Mesendoderm (in vitro differentiated cells): Measurements from ENCODE around the gene CYP26C1. TPM values are rescaled to one million over a fixed set of nuclear protein-coding genes. Genes with fewer than 3 reads are reported as not detected.
A peak's percentile ranks its signal among the peaks of the same experiment; 100 is the strongest.

Experiments
- DNase-seq: peaks from one replicate; pipeline ENCODE4 v3.0.0; 2013
- H2AK5ac ChIP-seq: 2 replicates; pipeline ENCODE4 v1.6.1; 2013; ENCODE audit warnings: low read length, inconsistent platforms
- H2BK120ac ChIP-seq: 2 replicates; pipeline ENCODE4 v1.6.1; 2013; ENCODE audit warnings: low read depth, mild to moderate bottlenecking, low read length, moderate library complexity, mixed read lengths
- H2BK15ac ChIP-seq: replicated peaks from 2 replicates; pipeline ENCODE4 v1.6.1; 2013; ENCODE audit warnings: low read depth, mild to moderate bottlenecking, moderate library complexity
- H2BK5ac ChIP-seq: 2 replicates; pipeline ENCODE4 v1.6.1; 2013; ENCODE audit warnings: low read length, inconsistent platforms
- H3K18ac ChIP-seq: 2 replicates; pipeline ENCODE4 v1.6.1; 2013; ENCODE audit warnings: mild to moderate bottlenecking, low read length, mixed read lengths
- H3K23ac ChIP-seq: one replicate; pipeline ENCODE4 v1.6.1; 2013; ENCODE audit warnings: low read length
- H3K27ac ChIP-seq: 2 replicates; pipeline ENCODE4 v1.5.1; 2013; ENCODE audit warnings: low read depth, mild to moderate bottlenecking, inconsistent platforms, low read length, moderate library complexity
- H3K27me3 ChIP-seq: 2 replicates; pipeline ENCODE4 v1.6.1; 2013; ENCODE audit warnings: low read length, control low read depth, mild to moderate bottlenecking, inconsistent platforms; ENCODE audit not compliant: insufficient read depth, poor library complexity
- H3K36me3 ChIP-seq: 2 replicates; pipeline ENCODE4 v1.6.1; 2013; ENCODE audit warnings: low read length, inconsistent platforms; ENCODE audit not compliant: control insufficient read depth, insufficient read depth
- H3K4ac ChIP-seq: one replicate; pipeline ENCODE4 v1.6.1; 2013; ENCODE audit warnings: low read depth, mild to moderate bottlenecking, low read length, moderate library complexity
- H3K4me1 ChIP-seq: 2 replicates; pipeline ENCODE4 v1.6.1; 2013; ENCODE audit warnings: low read depth, low read length, inconsistent platforms; ENCODE audit not compliant: control insufficient read depth
- H3K4me2 ChIP-seq: 2 replicates; pipeline ENCODE4 v1.6.1; 2013; ENCODE audit warnings: low read length
- H3K4me3 ChIP-seq: 2 replicates; pipeline ENCODE4 v1.5.1; 2013; ENCODE audit warnings: mild to moderate bottlenecking, low read length
- H3K56ac ChIP-seq: one replicate; pipeline ENCODE4 v1.6.1; 2013; ENCODE audit warnings: low read length
- H3K79me1 ChIP-seq: 2 replicates; pipeline ENCODE4 v1.6.1; 2013; ENCODE audit warnings: low read length, inconsistent platforms
- H3K79me2 ChIP-seq: 2 replicates; pipeline ENCODE4 v1.6.1; 2013; ENCODE audit warnings: mild to moderate bottlenecking, low read length; ENCODE audit not compliant: control insufficient read depth, insufficient read depth
- H3K9ac ChIP-seq: 2 replicates; pipeline ENCODE4 v1.6.1; 2013; ENCODE audit warnings: low read length, inconsistent platforms
- H4K5ac ChIP-seq: one replicate; pipeline ENCODE4 v1.6.1; 2013; ENCODE audit warnings: low read length
- H4K8ac ChIP-seq: one replicate; pipeline ENCODE4 v1.6.1; 2013; ENCODE audit warnings: low read depth, mild to moderate bottlenecking, control low read depth, low read length, moderate library complexity
- WGBS: extraction: QIAGEN DNeasy Blood & Tissue Kit; methylation state at CpG from one replicate; pipeline ENCODE4 v1.1.7; 2013; ENCODE audit warnings: low lambda C conversion rate, missing lambda C conversion rate; ENCODE audit not compliant: insufficient coverage; ENCODE audit errors: extremely low coverage; 5-methylcytosine and 5-hydroxymethylcytosine counted together
- polyA plus RNA-seq, 2 experiments: library from polyadenylated mRNA; stranded (reverse); fragments of 200-250 nt; gene quantifications; one replicate each; pipeline ENCODE4 v1.2.3, GENCODE V29; 2013

The CYP26C1 gene, protein sequence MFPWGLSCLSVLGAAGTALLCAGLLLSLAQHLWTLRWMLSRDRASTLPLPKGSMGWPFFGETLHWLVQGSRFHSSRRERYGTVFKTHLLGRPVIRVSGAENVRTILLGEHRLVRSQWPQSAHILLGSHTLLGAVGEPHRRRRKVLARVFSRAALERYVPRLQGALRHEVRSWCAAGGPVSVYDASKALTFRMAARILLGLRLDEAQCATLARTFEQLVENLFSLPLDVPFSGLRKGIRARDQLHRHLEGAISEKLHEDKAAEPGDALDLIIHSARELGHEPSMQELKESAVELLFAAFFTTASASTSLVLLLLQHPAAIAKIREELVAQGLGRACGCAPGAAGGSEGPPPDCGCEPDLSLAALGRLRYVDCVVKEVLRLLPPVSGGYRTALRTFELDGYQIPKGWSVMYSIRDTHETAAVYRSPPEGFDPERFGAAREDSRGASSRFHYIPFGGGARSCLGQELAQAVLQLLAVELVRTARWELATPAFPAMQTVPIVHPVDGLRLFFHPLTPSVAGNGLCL
- 0.10 TPM for polyA plus RNA-seq (2013, experiment 1 of 2)
- polyA plus RNA-seq (2013, experiment 2 of 2), result 0.08 TPM

DNA sequence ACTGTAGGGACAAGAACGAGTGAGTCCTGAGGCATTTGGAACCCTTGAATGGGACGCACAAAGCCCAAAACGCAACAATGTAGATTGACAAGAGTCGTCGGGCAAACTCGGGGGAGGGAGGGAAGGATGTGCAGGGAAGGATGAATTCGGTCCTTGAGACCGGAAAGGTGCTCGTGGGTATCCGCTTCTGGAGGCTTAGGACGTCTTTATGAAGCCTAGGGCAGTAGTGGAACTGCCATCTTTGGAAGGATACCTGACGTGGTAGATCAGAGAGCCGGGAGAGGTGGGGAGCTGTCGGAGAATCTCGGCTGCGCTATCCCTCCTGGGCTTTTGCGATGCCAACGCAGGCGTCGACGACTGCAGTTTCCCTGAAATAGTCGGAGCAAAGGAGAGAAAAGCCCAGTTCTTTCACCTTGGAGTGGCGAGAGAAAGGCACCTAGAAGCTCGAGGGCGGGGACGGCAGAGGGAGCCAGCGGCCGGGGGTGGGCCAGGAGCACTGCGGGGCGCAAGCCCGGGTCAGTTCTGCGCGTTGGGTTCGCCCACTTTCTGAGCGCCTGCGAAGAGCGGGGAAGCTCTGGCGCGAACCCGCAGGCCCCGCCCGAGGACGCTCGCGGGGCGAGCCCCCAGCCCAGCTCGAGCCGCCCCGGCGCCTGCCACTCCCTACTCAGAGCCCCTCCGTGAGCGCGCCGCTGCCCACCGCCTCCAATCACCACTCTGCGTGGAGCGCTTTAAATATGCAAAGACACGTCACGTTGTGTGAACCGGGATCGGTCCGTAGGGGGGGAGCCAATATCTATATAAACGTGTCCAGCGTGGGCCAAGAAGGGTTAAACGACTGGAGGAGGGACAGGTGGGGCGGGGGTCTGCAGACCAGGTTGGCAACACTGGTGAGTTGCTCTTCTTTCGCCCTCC lies at the start of gene CYP26C1:
Gene CYP26C1, plus strand, starts transcription at position 824 of the 912 bp plus-strand sequence. CDS start 466 bp downstream, outside the sequence.
- H3K4ac ChIP-seq, result no peak within 1 kb of the TSS
- no peak for DNase-seq
- H3K56ac ChIP-seq, result no peak within 1 kb of the TSS
- H3K27ac ChIP-seq, result no peak within 1 kb of the TSS
- H3K36me3 ChIP-seq, result no peaks in the 10 kb centered on the region
- no peaks in the 10 kb centered on the region for H3K79me1 ChIP-seq
- no peaks in the 10 kb centered on the region for H3K4me1 ChIP-seq
- no peak within 1 kb of the TSS for H2BK120ac ChIP-seq
- no peak within 1 kb of the TSS for H2BK5ac ChIP-seq
- WGBS, result no CpG with 5 or more reads among the region's 67 CpGs
- H3K4me3 ChIP-seq, result no peak within 1 kb of the TSS
- H4K5ac ChIP-seq, result no peak within 1 kb of the TSS
- H3K23ac ChIP-seq, result no peak within 1 kb of the TSS
- no peak within 1 kb of the TSS for H2BK15ac ChIP-seq
- no peaks in the 10 kb centered on the region for H3K79me2 ChIP-seq
- H4K8ac ChIP-seq, result no peak within 1 kb of the TSS
- no peak within 1 kb of the TSS for H3K9ac ChIP-seq
- peaks cover 53% of the 10 kb centered on the region for H3K27me3 ChIP-seq
- H3K18ac ChIP-seq, result no peak within 1 kb of the TSS
- no peak within 1 kb of the TSS for H2AK5ac ChIP-seq
- H3K4me2 ChIP-seq, result peak within 1 kb of the TSS; percentile 24

DNA sequence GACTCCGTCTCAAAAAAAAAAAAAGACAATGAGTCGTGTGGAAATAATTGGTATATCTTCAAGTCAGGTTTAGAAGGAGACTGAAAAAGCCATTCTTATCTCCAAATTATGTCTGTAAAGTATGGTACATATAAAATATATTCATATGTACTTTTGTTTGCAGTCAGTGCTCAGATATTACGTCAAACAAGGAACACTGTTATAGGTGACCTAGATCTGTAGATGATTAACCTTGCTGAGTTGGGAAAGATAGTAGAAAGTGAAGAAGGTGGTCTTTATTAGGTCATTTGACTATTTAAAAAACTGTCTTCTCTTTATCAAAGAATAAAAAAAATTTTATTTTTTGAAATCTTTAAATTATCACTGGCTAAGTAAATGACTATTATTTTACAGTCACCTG lies 44.9 kb upstream of the CYP26C1 start:
- no peak for DNase-seq
- Histone ChIP-seq H3K27ac (no peak overlapping the region), H3K36me3 (no peaks in the 10 kb centered on the region), H4K5ac (no peak overlapping the region), H3K18ac (no peak overlapping the region), H3K79me2 (no peaks in the 10 kb centered on the region), H4K8ac (no peak overlapping the region), H3K23ac (no peak overlapping the region), H3K4me1 (no peaks in the 10 kb centered on the region), H3K56ac (no peak overlapping the region), H2BK15ac (no peak overlapping the region), H2BK5ac (no peak overlapping the region), H3K9ac (no peak overlapping the region), H3K4me2 (no peak overlapping the region), H3K4ac (no peak overlapping the region), H2BK120ac (no peak overlapping the region), H3K4me3 (no peak overlapping the region), H3K79me1 (no peaks in the 10 kb centered on the region), H3K27me3 (no peaks in the 10 kb centered on the region), H2AK5ac (no peak overlapping the region)
- no CpG with 5 or more reads among the region's 3 CpGs for WGBS

DNA sequence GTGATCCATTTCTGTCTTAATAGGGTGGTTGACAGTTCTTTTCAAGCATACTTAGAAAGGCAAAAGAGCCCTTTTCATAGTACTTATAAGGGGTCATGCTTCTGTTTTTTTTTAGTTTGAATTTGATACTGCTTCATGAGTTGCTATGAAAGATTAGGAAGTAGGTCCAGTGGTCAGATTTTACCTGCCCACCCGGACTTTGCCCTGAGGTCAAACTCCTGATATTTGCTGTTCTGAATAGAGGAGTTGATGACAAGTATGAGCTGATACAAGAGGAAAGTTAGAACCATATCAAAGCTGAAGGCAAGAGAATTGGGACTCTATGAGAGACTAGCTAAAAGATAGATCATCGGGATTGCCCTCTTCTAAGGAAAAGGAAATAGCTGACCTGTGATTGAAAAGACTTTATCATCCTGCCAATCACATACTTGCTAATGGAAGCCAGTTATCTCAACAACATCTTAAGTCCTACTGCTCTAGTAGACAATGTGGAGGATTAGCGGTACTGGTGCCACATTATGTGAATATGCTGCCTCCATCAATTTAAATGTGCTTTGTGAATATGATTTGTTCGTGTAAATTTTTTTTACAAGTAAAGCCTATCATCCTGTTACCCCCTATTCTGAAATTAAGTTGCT lies 37.5 kb upstream of the CYP26C1 start:
- WGBS, result no CpG with 5 or more reads among the region's 4 CpGs
- H3K56ac ChIP-seq, result peak overlapping the region; percentile 63

DNA sequence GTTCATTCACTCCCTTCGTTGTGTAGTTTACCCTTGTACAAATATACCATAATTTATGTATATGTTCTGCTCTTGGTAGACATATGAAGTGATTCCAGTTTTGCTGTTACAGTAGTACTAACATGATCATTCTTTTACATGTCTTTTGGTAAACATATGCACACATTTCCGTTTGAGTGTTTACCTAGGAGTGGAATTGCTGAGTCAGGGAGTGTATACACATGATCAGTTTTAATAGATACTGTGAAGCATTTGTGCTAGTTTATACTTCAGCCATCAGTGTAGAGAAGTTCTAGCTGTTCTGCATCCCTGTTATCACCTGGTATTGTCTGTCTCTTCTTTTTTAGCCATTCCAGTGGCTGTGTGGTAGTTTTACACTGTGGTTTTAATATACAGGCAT lies 34.5 kb upstream of the CYP26C1 start:
- Histone ChIP-seq H3K79me1 (no peaks in the 10 kb centered on the region), H3K4me1 (peaks cover 3% of the 10 kb centered on the region), H3K56ac (no peak overlapping the region), H4K5ac (no peak overlapping the region), H3K18ac (no peak overlapping the region), H3K9ac (no peak overlapping the region), H2BK120ac (no peak overlapping the region), H4K8ac (no peak overlapping the region), H3K4ac (no peak overlapping the region), H3K4me3 (no peak overlapping the region), H3K27me3 (no peaks in the 10 kb centered on the region), H3K36me3 (no peaks in the 10 kb centered on the region), H2BK5ac (no peak overlapping the region), H3K4me2 (no peak overlapping the region), H2BK15ac (no peak overlapping the region), H3K79me2 (no peaks in the 10 kb centered on the region), H3K23ac (no peak overlapping the region), H2AK5ac (no peak overlapping the region), H3K27ac (no peak overlapping the region)
- WGBS, result no CpG with 5 or more reads among the region's 2 CpGs
- no peak for DNase-seq

More for the DNA sequence above, 37.5 kb upstream of the CYP26C1 start:
- Histone ChIP-seq H3K4me3 (no peak overlapping the region), H2AK5ac (no peak overlapping the region), H3K18ac (peak overlapping the region; percentile 75), H2BK120ac (no peak overlapping the region), H3K27me3 (no peaks in the 10 kb centered on the region), H3K4me1 (peaks cover 3% of the 10 kb centered on the region), H3K79me2 (no peaks in the 10 kb centered on the region), H2BK5ac (peak overlapping the region; percentile 23), H3K27ac (peak overlapping the region; percentile 48), H3K4me2 (peak overlapping the region; percentile 21), H3K9ac (no peak overlapping the region), H3K79me1 (no peaks in the 10 kb centered on the region), H2BK15ac (no peak overlapping the region), H3K4ac (no peak overlapping the region), H3K23ac (no peak overlapping the region), H4K8ac (no peak overlapping the region), H4K5ac (no peak overlapping the region), H3K36me3 (no peaks in the 10 kb centered on the region)
- peak; percentile 87 for DNase-seq

DNA sequence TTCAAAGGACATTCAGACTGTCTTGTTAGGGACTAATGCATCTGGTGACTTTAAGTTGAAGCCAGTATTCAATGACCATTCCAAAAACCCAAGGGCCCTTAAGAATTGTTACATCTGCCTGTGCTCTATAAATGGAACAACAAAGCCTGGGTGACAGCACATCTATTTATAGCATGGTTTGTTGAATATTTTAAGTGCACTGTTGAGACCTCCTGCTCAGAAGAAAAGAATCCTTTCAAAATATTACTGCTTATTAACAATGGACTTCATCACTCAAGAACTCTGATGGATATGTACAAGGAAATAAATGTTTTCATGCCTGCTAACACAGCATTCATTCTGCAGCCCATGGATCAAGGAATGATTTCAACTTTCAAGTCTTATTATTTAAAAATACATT lies 33.1 kb upstream of the CYP26C1 start:
- Histone ChIP-seq H3K4me2 (no peak overlapping the region), H3K27me3 (no peaks in the 10 kb centered on the region), H3K79me1 (no peaks in the 10 kb centered on the region), H3K9ac (no peak overlapping the region), H2BK120ac (no peak overlapping the region), H3K36me3 (no peaks in the 10 kb centered on the region), H4K8ac (no peak overlapping the region), H4K5ac (no peak overlapping the region), H3K27ac (no peak overlapping the region), H3K4me3 (no peak overlapping the region), H2BK5ac (no peak overlapping the region), H3K4ac (no peak overlapping the region), H3K23ac (no peak overlapping the region), H3K18ac (no peak overlapping the region), H2AK5ac (no peak overlapping the region), H3K79me2 (no peaks in the 10 kb centered on the region), H2BK15ac (no peak overlapping the region), H3K56ac (no peak overlapping the region), H3K4me1 (peaks cover 3% of the 10 kb centered on the region)
- no peak for DNase-seq
